NT2/D1 (cell line): ENCODE measurements around the gene FHOD1.

Experiments used
- DNase-seq: peaks from one replicate; pipeline ENCODE4 v3.0.0-alpha.2; 2011; ENCODE audit warnings: low read depth, low spot score
- H3K27me3 ChIP-seq: 2 replicates; pipeline ENCODE4 v1.6.0; 2011; ENCODE audit warnings: mild to moderate bottlenecking; ENCODE audit not compliant: insufficient read length, insufficient read depth
- H3K36me3 ChIP-seq: 2 replicates; pipeline ENCODE4 v1.6.1; 2011; ENCODE audit warnings: mild to moderate bottlenecking, low read length, mixed read lengths; ENCODE audit not compliant: insufficient read depth, insufficient read length
- H3K4me1 ChIP-seq: 2 replicates; pipeline ENCODE4 v1.5.1; 2011; ENCODE audit not compliant: insufficient read depth, insufficient read length
- H3K4me3 ChIP-seq: 2 replicates; pipeline ENCODE4 v1.5.1; 2011; ENCODE audit warnings: low read depth; ENCODE audit not compliant: insufficient read length
- H3K9ac ChIP-seq: 2 replicates; pipeline ENCODE4 v1.6.0; 2011; ENCODE audit warnings: low read depth; ENCODE audit not compliant: insufficient read length
- H3K9me3 ChIP-seq: 2 replicates; pipeline ENCODE4 v1.5.1; 2011; ENCODE audit warnings: mild to moderate bottlenecking, low read length; ENCODE audit not compliant: insufficient read depth
- SUZ12 ChIP-seq: IDR thresholded peaks from 2 replicates; pipeline ENCODE4 v1.6.1; 2011; ENCODE audit not compliant: insufficient read length, insufficient read depth; ENCODE audit errors: extremely low read depth
- YY1 ChIP-seq: IDR thresholded peaks from 2 replicates; pipeline ENCODE4 v1.6.1; 2011; ENCODE audit not compliant: insufficient read length, insufficient read depth
- ZNF274 ChIP-seq: IDR thresholded peaks from 2 replicates; pipeline ENCODE4 v1.6.1; 2011; ENCODE audit warnings: mild to moderate bottlenecking, low read depth, low read length

FHOD1 gene

GRCh38 chr16:67190041-67190440 lies 57.2 kb downstream of the FHOD1 start, which contains the start of gene EXOC3L1:
TSS of gene EXOC3L1 (minus strand) at chr16:67190136. CDS start at chr16:67189676, 460 bp downstream.
- no peak for DNase-seq
- Histone ChIP-seq H3K4me1 (peaks cover 33% of the 10 kb centered on the region), H3K36me3 (peaks cover 26% of the 10 kb centered on the region), H3K4me3 (no peak within 1 kb of the TSS), H3K9me3 (no peaks in the 10 kb centered on the region), H3K9ac (no peak within 1 kb of the TSS), H3K27me3 (peaks cover 13% of the 10 kb centered on the region)
- TF ChIP-seq YY1, result no peak
- TF ChIP-seq SUZ12, result no peak
- TF ChIP-seq ZNF274, result no peak

DNA sequence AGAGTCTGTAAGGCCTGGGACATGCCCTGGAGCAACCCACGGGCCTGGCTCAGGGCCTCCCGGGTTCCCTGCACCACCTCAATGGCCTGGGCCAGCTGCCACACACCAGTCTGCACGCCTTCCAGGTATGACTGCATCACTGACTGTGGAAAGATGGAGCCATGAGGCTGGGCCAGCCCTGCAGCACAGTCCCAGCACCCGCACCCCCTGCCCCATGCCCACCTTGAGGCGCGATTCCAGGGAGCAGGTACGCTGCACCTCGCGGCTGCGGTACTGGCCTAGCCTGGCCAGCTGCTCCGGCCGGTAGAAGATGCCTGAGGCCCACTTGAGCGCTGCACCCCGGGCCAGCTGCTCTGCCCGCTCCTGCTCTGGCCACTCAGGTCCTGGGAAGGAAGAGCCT lies 58.5 kb downstream of the FHOD1 start:
- TF ChIP-seq SUZ12, result no peak
- TF ChIP-seq YY1, result no peak

DNA sequence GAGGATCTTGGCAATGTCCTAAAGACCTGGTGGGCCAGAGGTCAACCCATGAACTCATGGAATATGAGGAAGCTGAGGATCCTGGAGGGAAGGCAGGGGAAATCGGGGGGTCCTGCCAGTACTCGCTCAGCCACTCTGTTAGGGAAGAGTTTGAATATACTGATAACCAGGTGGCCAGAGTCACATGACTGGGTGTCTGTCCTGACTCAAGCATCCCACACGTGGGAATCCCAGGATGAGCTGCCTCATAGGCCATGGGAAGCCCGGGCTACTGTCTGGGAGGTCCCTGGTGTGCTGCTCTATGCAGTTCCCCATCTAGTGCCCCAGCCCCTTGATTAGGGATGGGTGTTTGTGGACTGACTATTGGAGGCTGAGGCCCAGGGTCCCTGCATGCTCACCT lies 59.0 kb downstream of the FHOD1 start:
- no peak for TF ChIP-seq ZNF274
- TF ChIP-seq SUZ12, result no peak
- no peak for TF ChIP-seq YY1
- peaks cover 9% of the 10 kb centered on the region for H3K36me3 ChIP-seq
- DNase-seq, result no peak
- no peak overlapping the region for H3K4me3 ChIP-seq
- H3K9ac ChIP-seq, result no peak overlapping the region
- peaks cover 24% of the 10 kb centered on the region for H3K27me3 ChIP-seq
- H3K9me3 ChIP-seq, result no peaks in the 10 kb centered on the region
- H3K4me1 ChIP-seq, result peaks cover 38% of the 10 kb centered on the region

More for the DNA sequence above, 58.5 kb downstream of the FHOD1 start:
- Histone ChIP-seq H3K4me1 (peaks cover 38% of the 10 kb centered on the region), H3K9me3 (no peaks in the 10 kb centered on the region), H3K4me3 (no peak overlapping the region), H3K27me3 (peaks cover 24% of the 10 kb centered on the region), H3K36me3 (peaks cover 14% of the 10 kb centered on the region), H3K9ac (no peak overlapping the region)
- no peak for DNase-seq

DNA sequence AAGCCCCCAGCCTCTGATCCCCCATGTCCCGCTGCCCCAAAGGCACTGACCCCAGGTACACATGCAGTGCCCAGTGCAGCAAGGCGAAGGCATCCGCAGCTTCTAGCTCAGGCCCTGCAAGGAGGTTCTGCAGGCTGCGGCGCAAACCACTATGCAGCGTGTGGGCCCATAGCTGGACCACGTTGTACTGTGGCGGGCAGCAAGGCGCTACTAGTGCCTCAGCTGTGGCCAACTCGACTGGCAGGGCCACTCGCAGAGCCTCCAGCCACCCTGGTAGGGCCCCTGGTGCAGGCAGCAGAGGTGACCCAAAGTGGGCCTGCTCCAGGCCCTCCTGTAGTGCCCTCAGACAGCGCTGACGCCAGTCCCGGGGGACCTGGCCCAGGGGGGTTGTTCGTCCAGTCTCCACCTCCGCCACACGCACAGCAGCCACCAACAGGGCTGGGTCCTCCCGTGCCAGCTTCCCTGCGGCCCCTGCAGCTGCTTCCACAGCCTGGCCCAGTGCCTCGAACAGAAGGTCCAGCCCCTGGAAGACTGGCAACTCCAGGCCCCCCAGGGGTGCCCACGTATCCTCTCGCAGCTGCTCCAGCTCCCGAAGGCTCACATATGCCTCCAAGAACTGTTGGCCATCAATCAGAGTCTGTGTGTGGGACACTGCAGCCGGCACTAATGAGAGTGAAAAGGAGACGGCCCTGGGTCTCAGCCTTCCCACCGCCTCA lies 59.9 kb downstream of the FHOD1 start:
- Histone ChIP-seq H3K4me1 (peaks cover 29% of the 10 kb centered on the region), H3K9ac (peak overlapping the region; percentile 52), H3K27me3 (peaks cover 24% of the 10 kb centered on the region), H3K36me3 (peaks cover 2% of the 10 kb centered on the region), H3K9me3 (no peaks in the 10 kb centered on the region), H3K4me3 (no peak overlapping the region)
- DNase-seq, result no peak
- TF ChIP-seq YY1 (no peak), ZNF274 (no peak), SUZ12 (no peak)

DNA sequence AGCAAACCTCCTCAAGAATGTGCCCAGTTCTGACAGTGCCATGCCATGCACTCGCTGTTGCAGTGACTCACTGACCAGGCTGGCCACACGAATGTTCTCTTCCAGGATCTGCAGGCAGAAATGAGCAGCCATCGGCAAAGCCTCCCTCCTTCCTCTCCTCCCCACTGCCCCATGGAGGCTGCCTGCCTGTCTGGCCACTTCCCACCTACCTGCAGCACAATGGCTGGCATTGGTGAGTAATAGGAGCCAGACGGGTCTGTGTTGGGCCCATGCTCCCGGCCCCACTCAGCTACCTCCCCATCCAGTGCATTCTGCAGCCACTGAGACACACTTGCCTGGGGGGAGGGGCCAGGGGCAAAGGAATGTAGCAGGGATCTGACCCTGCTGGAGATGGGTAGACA lies 60.7 kb downstream of the FHOD1 start:
- H3K4me3 ChIP-seq, result no peak overlapping the region
- peaks cover 5% of the 10 kb centered on the region for H3K36me3 ChIP-seq
- H3K4me1 ChIP-seq, result peaks cover 29% of the 10 kb centered on the region
- H3K27me3 ChIP-seq, result peaks cover 24% of the 10 kb centered on the region
- peak overlapping the region; percentile 27 for H3K9ac ChIP-seq
- no peak for TF ChIP-seq ZNF274
- no peak for DNase-seq
- no peaks in the 10 kb centered on the region for H3K9me3 ChIP-seq

- no peak overlapping the region for H3K9ac ChIP-seq
- H3K9me3 ChIP-seq, result no peaks in the 10 kb centered on the region
- H3K36me3 ChIP-seq, result peaks cover 9% of the 10 kb centered on the region
- no peak for TF ChIP-seq YY1
- TF ChIP-seq SUZ12, result no peak
- no peak for TF ChIP-seq ZNF274
- H3K4me1 ChIP-seq, result peaks cover 28% of the 10 kb centered on the region
- H3K4me3 ChIP-seq, result no peak overlapping the region
- H3K27me3 ChIP-seq, result peaks cover 24% of the 10 kb centered on the region
- DNase-seq, result no peak
Observed at GRCh38 chr16:67185651-67186134, 61.6 kb downstream of the FHOD1 start.

DNA sequence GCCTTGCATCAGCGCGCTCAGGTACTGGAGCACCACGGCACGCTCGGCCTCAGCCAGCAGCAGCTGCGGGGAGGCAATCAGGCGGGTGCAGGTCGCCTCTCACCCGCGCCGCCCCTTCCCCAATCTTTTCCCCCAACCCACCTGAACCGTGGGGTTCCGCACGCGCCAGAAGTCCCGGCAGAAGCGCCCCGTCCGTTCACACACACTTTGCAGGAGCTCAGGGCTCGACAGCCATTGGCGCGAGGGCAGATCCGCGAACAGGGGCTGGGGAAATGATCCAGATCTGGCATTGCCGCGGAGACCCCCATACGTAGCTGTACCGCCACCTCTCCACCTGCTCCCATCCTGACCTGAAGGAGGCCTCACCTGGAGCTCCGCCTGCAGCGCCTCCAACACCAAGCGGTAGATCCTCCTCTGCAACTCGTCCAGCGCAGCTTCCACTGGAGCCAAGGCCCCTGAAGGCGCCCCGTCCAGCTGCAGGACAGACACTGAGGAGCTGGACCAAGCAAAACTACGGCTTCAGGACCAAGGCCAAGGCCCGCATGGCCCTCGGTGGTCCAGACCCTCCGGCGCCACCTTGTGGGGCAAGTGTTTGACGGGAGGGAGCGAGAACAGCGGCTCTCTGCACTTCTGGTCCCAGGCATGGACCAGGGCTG lies 62.2 kb downstream of the FHOD1 start:
- H3K4me1 ChIP-seq, result peaks cover 27% of the 10 kb centered on the region
- DNase-seq, result peak; percentile 92
- peak overlapping the region; percentile 87 for H3K9ac ChIP-seq
- H3K4me3 ChIP-seq, result peak overlapping the region; percentile 81
- no peak for TF ChIP-seq SUZ12
- no peak for TF ChIP-seq YY1
- no peak for TF ChIP-seq ZNF274
- peaks cover 14% of the 10 kb centered on the region for H3K36me3 ChIP-seq
- no peaks in the 10 kb centered on the region for H3K9me3 ChIP-seq
- peaks cover 24% of the 10 kb centered on the region for H3K27me3 ChIP-seq
